Stimulated activated CD8-positive, alpha-beta memory T cell treated with anti-CD3 and anti-CD28 coated beads, Interleukin-7, amount 100 ng/mL, for 24 hours (primary cell): ENCODE measurements around the gene TEX13D.

ENCODE experiments used
- DNase-seq: peaks from one replicate; pipeline ENCODE4 v3.0.0-alpha.2; 2020; ENCODE audit warnings: low read depth

The TEX13D gene

DNA sequence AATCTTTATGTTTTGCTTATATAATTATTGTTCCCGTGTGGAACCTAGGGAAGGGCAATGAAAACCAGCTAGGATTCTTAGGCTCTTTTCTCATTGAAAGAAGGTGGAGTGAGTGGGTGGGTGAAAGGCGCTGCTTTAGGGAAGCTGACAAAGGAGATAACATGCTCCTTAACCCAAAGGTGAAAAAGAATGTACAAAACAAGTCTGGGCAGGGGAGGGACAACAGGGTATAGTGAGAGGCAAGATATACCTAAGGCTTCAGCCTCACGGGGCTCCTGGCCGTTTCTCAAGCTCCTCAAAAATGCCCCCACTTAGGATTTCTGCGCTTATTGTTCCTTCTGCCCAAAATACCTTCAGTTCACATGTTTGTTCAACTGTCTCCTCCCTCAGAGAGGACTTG lies 15.7 kb downstream of the TEX13D start:
- no peak for DNase-seq

- DNase-seq: no peak
These were observed 16.5 kb downstream of the TEX13D start for GRCh38 chrX:124348885-124349453.

GRCh38 chrX:124354648-124355047 lies 22.2 kb downstream of the TEX13D start:
- DNase-seq: no peak

GRCh38 chrX:124358800-124359383 lies 26.4 kb downstream of the TEX13D start:
- DNase-seq: no peak

DNA sequence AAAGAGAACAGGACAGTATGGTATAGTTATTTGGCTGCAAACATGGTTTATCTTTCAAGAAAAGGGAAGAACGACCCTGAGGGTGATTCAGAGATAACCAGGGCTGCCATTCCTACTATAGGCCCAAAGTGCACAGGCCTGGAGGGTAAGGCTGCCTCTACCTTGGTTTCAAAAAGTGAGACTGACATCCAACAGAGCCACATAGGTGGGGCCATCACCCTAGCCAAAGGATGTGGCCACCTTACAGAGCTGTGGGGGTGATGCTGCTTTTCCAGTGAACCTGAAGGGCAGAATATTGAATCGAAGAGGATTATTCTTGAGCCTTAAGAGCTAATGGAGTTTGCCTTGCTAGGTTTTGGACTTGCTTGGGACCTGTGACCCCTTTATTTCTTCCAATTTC lies 29.6 kb downstream of the TEX13D start:
- no peak for DNase-seq

GRCh38 chrX:124362761-124363160 lies 30.3 kb downstream of the TEX13D start:
- DNase-seq: no peak

- DNase-seq: no peak
These were observed 37.3 kb downstream of the TEX13D start for GRCh38 chrX:124369722-124370121.

GRCh38 chrX:124373348-124373747 lies 40.9 kb downstream of the TEX13D start:
- DNase-seq: no peak

- DNase-seq: no peak
These were observed 46.2 kb downstream of the TEX13D start for GRCh38 chrX:124378643-124379042.

DNA sequence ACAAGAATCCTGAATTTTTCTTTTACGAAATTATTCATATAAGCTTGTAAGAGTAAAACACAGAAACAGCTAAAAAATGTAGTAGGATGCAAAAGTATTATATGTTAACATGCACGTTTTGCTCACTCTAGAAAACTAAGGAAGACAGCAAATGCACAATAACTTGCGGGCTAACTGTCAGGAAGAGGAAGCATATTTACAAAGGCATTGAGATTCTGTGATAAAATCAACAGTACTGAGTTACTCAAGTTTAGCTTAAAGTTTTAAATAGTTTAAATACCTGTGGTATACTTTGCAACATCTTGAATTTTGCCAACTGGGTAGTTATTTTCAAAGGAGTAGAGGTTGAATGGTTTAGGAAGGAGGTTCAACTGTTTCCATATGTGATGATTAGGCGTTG lies 50.9 kb downstream of the TEX13D start:
- no peak for DNase-seq

GRCh38 chrX:124386401-124386800 lies 53.9 kb downstream of the TEX13D start:
- DNase-seq: no peak
